Stimulated activated CD4-positive, alpha-beta T cell treated with anti-CD3 and anti-CD28 coated beads, Interleukin-15, amount 100 ng/mL, for 1 hour (primary cell): ENCODE results near the gene CIB4.

Experiments
- DNase-seq, 2 donors: peaks; one replicate each; pipeline ENCODE4 v3.0.0-alpha.2; 2020; ENCODE audit warnings: low read depth in 1 of 2, low spot score in 1 of 2

CIB4 gene

GRCh38 chr2:26584191-26584590, 57.0 kb downstream of the CIB4 start:
- no peak for DNase-seq

GRCh38 chr2:26583381-26583911, 57.7 kb downstream of the CIB4 start:
- DNase-seq: no peak

- no peak for DNase-seq
Measured at GRCh38 chr2:26582890-26583289, 58.3 kb downstream of the CIB4 start.

GRCh38 chr2:26581991-26582842, 58.9 kb downstream of the CIB4 start:
- DNase-seq: no peak

- DNase-seq: no peak
Measured at GRCh38 chr2:26581266-26581990, 59.7 kb downstream of the CIB4 start.

GRCh38 chr2:26580751-26581150, 60.4 kb downstream of the CIB4 start:
- DNase-seq: no peak

- DNase-seq: no peak
Measured at GRCh38 chr2:26580151-26580550, 61.0 kb downstream of the CIB4 start.

- no peak for DNase-seq
Measured at GRCh38 chr2:26579723-26580040, 61.5 kb downstream of the CIB4 start.

GRCh38 chr2:26579025-26579722, 62.0 kb downstream of the CIB4 start:
- DNase-seq: no peak

GRCh38 chr2:26578581-26578980, 62.6 kb downstream of the CIB4 start:
- no peak for DNase-seq

- no peak for DNase-seq
Measured at GRCh38 chr2:26578113-26578458, 63.1 kb downstream of the CIB4 start.

- peak; percentile 33 to 55 for DNase-seq
Measured at GRCh38 chr2:26577442-26578112, 63.6 kb downstream of the CIB4 start.

GRCh38 chr2:26576565-26577441, 64.4 kb downstream of the CIB4 start:
- no peak for DNase-seq

GRCh38 chr2:26575836-26576564, 65.2 kb downstream of the CIB4 start:
- DNase-seq: no peak

- no peak for DNase-seq
Measured at GRCh38 chr2:26574900-26575560, 66.1 kb downstream of the CIB4 start.

- no peak for DNase-seq
Measured at GRCh38 chr2:26574066-26574899, 66.9 kb downstream of the CIB4 start.

- no peak for DNase-seq
Measured at GRCh38 chr2:26573241-26573925, 67.8 kb downstream of the CIB4 start.

GRCh38 chr2:26572591-26572990, 68.6 kb downstream of the CIB4 start:
- DNase-seq: no peak
